Keratinocyte (primary cell): ENCODE results near the gene NUFIP2.

ENCODE experiments used
- EZH2 ChIP-seq: IDR thresholded peaks from one replicate; pipeline ENCODE4 v1.6.1; 2012; ENCODE audit warnings: inconsistent platforms, mild to moderate bottlenecking, low read length, moderate library complexity
- TF ChIP-seq, protein P1 (sequence below), 3 experiments: IDR thresholded peaks in 1 of 3; conservative IDR thresholded peaks in 1 of 3; optimal IDR thresholded peaks in 1 of 3; 2 replicates in 2 of 3; 3 replicates in 1 of 3; pipeline versions ENCODE3 to v1.5.1; 2011; ENCODE audit warnings: low read length in 3 of 3, mild to moderate bottlenecking in 3 of 3, moderate library complexity in 2 of 3, control low read depth in 1 of 3, inconsistent platforms in 1 of 3; ENCODE audit not compliant: insufficient read depth in 2 of 3; ENCODE audit errors: extremely low read depth in 1 of 3

DNA sequence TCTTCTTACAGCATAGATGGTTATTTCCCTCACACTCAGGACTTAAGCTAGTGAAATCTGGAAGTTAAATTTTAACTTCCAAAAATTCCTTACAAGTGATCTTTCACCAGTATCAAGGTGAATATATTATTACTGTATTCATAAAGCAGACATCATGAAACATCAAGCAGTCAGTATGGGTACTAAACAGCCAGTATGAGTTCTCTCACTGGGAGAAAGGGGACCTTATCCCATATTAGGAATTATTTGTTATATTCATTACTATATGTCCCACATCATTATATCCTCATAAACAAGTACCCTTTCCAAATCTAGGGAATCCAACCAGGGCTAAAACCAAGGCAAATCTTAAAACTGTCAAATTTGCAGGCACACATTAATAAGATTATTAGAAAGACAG, 15.3 kb downstream of the NUFIP2 start:
- TF ChIP-seq, protein P1, sequence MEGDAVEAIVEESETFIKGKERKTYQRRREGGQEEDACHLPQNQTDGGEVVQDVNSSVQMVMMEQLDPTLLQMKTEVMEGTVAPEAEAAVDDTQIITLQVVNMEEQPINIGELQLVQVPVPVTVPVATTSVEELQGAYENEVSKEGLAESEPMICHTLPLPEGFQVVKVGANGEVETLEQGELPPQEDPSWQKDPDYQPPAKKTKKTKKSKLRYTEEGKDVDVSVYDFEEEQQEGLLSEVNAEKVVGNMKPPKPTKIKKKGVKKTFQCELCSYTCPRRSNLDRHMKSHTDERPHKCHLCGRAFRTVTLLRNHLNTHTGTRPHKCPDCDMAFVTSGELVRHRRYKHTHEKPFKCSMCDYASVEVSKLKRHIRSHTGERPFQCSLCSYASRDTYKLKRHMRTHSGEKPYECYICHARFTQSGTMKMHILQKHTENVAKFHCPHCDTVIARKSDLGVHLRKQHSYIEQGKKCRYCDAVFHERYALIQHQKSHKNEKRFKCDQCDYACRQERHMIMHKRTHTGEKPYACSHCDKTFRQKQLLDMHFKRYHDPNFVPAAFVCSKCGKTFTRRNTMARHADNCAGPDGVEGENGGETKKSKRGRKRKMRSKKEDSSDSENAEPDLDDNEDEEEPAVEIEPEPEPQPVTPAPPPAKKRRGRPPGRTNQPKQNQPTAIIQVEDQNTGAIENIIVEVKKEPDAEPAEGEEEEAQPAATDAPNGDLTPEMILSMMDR (optimal IDR thresholded peaks at IDR 0.05 in 1 of 3, IDR thresholded peaks at IDR 0.05 in 1 of 3, conservative IDR thresholded peaks at IDR 0.05 in 1 of 3; ENCODE audit: extremely low read depth in 1 of 3, insufficient read depth in 2 of 3, low read length in 3 of 3) = no peak
- TF ChIP-seq EZH2 = no peak
